Measurements from ENCODE around the gene ZNF423. TPM values are rescaled to one million over a fixed set of nuclear protein-coding genes. Genes with fewer than 3 reads are reported as not detected.

The ZNF423 gene
- total RNA-seq, 1 experiment from 2014 or later = 11.1 TPM

- Histone ChIP-seq H3K9me3 (ENCODE audit: low read depth, low read length, poor library complexity, severe bottlenecking) (no peaks in the 10 kb centered on the region), H3K4me3 (ENCODE audit: low read depth, low read length, poor library complexity, severe bottlenecking) (no peak overlapping the region), H3K36me3 (ENCODE audit: insufficient read depth, low read length, poor library complexity, severe bottlenecking) (no peaks in the 10 kb centered on the region), H3K27ac (ENCODE audit: low read depth, low read length, poor library complexity, severe bottlenecking) (no peak overlapping the region), H3K4me1 (ENCODE audit: insufficient read depth, low read length, poor library complexity, severe bottlenecking) (no peaks in the 10 kb centered on the region), H3K27me3 (replicated peaks; ENCODE audit: insufficient read depth, low read depth, low read length, poor library complexity) (no peaks in the 10 kb centered on the region)
- ChIA-PET POLR2A (ENCODE audit: low non-redundant PET) (no interaction called here), CTCF (no interaction called here)
- no TSS peak for BruUV-seq (replicated peaks)
- intact Hi-C loops (cut with micrococcal nuclease; ENCODE audit: unreplicated experiment) = no loop called here
- TF ChIP-seq CTCF (conservative IDR thresholded peaks at IDR 0.05; ENCODE audit: low read depth, low read length) (no peak), EZH2 (IDR thresholded peaks at IDR 0.05; ENCODE audit: borderline replicate concordance, low read depth, low read length, poor library complexity, severe bottlenecking) (no peak)
- no peak for DNase-seq (ENCODE audit: low spot score)
Observed at GRCh38 chr16:49766225-49766624, 89.7 kb downstream of the ZNF423 start.

GRCh38 chr16:49763826-49764225 lies 92.1 kb downstream of the ZNF423 start:
- ChIA-PET POLR2A (ENCODE audit: low non-redundant PET) (no interaction called here), CTCF (no interaction called here)
- Histone ChIP-seq H3K27me3 (replicated peaks; ENCODE audit: insufficient read depth, low read depth, low read length, poor library complexity) (no peaks in the 10 kb centered on the region), H3K36me3 (ENCODE audit: insufficient read depth, low read length, poor library complexity, severe bottlenecking) (no peaks in the 10 kb centered on the region), H3K4me3 (ENCODE audit: low read depth, low read length, poor library complexity, severe bottlenecking) (no peak overlapping the region), H3K27ac (ENCODE audit: low read depth, low read length, poor library complexity, severe bottlenecking) (no peak overlapping the region), H3K4me1 (ENCODE audit: insufficient read depth, low read length, poor library complexity, severe bottlenecking) (no peaks in the 10 kb centered on the region), H3K9me3 (ENCODE audit: low read depth, low read length, poor library complexity, severe bottlenecking) (no peaks in the 10 kb centered on the region)
- no TSS peak for BruUV-seq (replicated peaks)
- TF ChIP-seq EZH2 (IDR thresholded peaks at IDR 0.05; ENCODE audit: borderline replicate concordance, low read depth, low read length, poor library complexity, severe bottlenecking) = no peak
- no peak for TF ChIP-seq CTCF (conservative IDR thresholded peaks at IDR 0.05; ENCODE audit: low read depth, low read length)
- intact Hi-C loops (cut with micrococcal nuclease; ENCODE audit: unreplicated experiment) = no loop called here
- DNase-seq (ENCODE audit: low spot score) = no peak

GRCh38 chr16:49760815-49761214 lies 95.1 kb downstream of the ZNF423 start:
- Histone ChIP-seq H3K4me3 (ENCODE audit: low read depth, low read length, poor library complexity, severe bottlenecking) (no peak overlapping the region), H3K4me1 (ENCODE audit: insufficient read depth, low read length, poor library complexity, severe bottlenecking) (no peaks in the 10 kb centered on the region), H3K27me3 (replicated peaks; ENCODE audit: insufficient read depth, low read depth, low read length, poor library complexity) (no peaks in the 10 kb centered on the region), H3K36me3 (ENCODE audit: insufficient read depth, low read length, poor library complexity, severe bottlenecking) (no peaks in the 10 kb centered on the region), H3K9me3 (ENCODE audit: low read depth, low read length, poor library complexity, severe bottlenecking) (no peaks in the 10 kb centered on the region), H3K27ac (ENCODE audit: low read depth, low read length, poor library complexity, severe bottlenecking) (no peak overlapping the region)
- TF ChIP-seq EZH2 (IDR thresholded peaks at IDR 0.05; ENCODE audit: borderline replicate concordance, low read depth, low read length, poor library complexity, severe bottlenecking) = no peak
- no peak for TF ChIP-seq CTCF (conservative IDR thresholded peaks at IDR 0.05; ENCODE audit: low read depth, low read length)
- POLR2A ChIA-PET (ENCODE audit: low non-redundant PET) = no interaction called here
- no TSS peak for BruUV-seq (replicated peaks)
- intact Hi-C loops (cut with micrococcal nuclease; ENCODE audit: unreplicated experiment) = no loop called here
- CTCF ChIA-PET = no interaction called here
- no peak for DNase-seq (ENCODE audit: low spot score)
